Tibial artery (tissue), 4 donors: Measurements from ENCODE around the gene TPPP.

Source experiments
- DNase-seq, 2 donors: peaks; one replicate each; pipeline ENCODE4 v3.0.0-alpha.2; 2019
- H3K27ac ChIP-seq, 2 donors: fragments of 200-600 bp; sonication (generic) in 1 of 2; 1 replicate in 1 of 2; 2 replicates in 1 of 2; pipeline ENCODE4 v1.5.1; 2018 to 2019; ENCODE audit warnings: mild to moderate bottlenecking in 1 of 2
- H3K27me3 ChIP-seq, 2 donors: fragments of 200-600 bp; sonication (generic) in 1 of 2; one replicate each; pipeline versions ENCODE4 v1.5.1 to v1.6.0; 2016 to 2019
- H3K36me3 ChIP-seq, 3 donors: fragments of 200-600 bp; sonication (generic) in 2 of 3; one replicate each; pipeline ENCODE4 v1.5.1; 2016 to 2019; ENCODE audit warnings: mild to moderate bottlenecking in 2 of 3
- H3K4me1 ChIP-seq, 4 donors: fragments of 200-600 bp; sonication (generic) in 2 of 4; 1 replicate in 3 of 4; 2 replicates in 1 of 4; pipeline ENCODE4 v1.5.1; 2016 to 2019
- H3K4me3 ChIP-seq, 2 donors: fragments of 200-600 bp; sonication (generic) in 1 of 2; 1 replicate in 1 of 2; 2 replicates in 1 of 2; pipeline ENCODE4 v1.5.1; 2018 to 2019; ENCODE audit warnings: mild to moderate bottlenecking in 2 of 2
- H3K9me3 ChIP-seq, 3 donors: fragments of 200-600 bp; sonication (generic) in 1 of 3; one replicate each; pipeline ENCODE4 v1.5.1; 2016 to 2019
- intact Hi-C: fragments of 100-400 bp; cut with DNase I; formaldehyde crosslinking; loops from one replicate; pipeline ENCODE4 v1.15.0; 2023; ENCODE audit warnings: low total_unique reads
- TF ChIP-seq, protein P1 (sequence below), 2 experiments: fragments of 200-600 bp in 1 of 2; fragments of 450-650 bp in 1 of 2; IDR thresholded peaks; one replicate each; pipeline ENCODE4 v1.5.1; 2017 to 2019; ENCODE audit warnings: antibody characterized with exemption in 2 of 2, mild to moderate bottlenecking in 1 of 2, moderate library complexity in 1 of 2

The TPPP gene

DNA sequence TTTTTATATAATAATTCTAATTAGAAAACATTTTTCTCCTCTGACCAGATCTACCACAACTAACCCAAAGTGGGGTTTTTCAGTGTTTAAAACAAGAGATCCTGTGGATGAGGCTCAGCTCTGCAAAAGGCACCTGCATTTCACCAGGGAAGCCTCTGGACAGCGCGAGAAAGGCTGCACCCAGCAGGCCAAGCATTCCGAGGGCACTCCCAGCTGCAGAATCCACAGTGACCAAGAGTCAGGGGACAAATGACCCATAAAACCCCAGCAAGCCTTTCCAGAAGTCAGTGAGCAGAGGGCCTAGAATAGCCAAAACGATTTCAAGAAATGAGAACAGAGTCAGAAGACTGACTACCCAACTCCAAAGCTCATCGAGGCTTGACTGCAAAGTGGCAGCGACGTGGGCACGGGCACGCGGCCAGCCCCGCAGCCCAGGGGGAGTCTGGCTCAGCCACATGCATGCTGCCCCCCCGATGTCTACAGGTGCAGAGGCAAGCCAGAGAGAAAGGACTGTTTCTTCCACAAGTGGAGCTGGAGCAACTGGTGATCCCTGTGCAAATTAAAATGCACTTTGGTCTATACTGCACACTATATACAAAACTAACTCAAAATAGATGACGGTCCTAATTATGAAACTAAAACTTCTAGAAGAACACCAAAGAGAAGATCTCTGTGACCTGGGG is 26.2 kb downstream of the TPPP start:
- Histone ChIP-seq H3K9me3 (no peaks in the 10 kb centered on the region), H3K27me3 (no peaks in the 10 kb centered on the region), H3K27ac (no peak overlapping the region), H3K36me3 (peaks cover 23 to 58% (median 38%) of the 10 kb centered on the region in 3 donors), H3K4me1 (peaks cover 0 to 9% (median 5%) of the 10 kb centered on the region in 4 donors), H3K4me3 (no peak overlapping the region)
- TF ChIP-seq, protein P1, sequence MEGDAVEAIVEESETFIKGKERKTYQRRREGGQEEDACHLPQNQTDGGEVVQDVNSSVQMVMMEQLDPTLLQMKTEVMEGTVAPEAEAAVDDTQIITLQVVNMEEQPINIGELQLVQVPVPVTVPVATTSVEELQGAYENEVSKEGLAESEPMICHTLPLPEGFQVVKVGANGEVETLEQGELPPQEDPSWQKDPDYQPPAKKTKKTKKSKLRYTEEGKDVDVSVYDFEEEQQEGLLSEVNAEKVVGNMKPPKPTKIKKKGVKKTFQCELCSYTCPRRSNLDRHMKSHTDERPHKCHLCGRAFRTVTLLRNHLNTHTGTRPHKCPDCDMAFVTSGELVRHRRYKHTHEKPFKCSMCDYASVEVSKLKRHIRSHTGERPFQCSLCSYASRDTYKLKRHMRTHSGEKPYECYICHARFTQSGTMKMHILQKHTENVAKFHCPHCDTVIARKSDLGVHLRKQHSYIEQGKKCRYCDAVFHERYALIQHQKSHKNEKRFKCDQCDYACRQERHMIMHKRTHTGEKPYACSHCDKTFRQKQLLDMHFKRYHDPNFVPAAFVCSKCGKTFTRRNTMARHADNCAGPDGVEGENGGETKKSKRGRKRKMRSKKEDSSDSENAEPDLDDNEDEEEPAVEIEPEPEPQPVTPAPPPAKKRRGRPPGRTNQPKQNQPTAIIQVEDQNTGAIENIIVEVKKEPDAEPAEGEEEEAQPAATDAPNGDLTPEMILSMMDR (IDR thresholded peaks at IDR 0.05), result no peak
- peak in 1 of 2 donors; percentile 51 for DNase-seq
- intact Hi-C loops, result no loop called here

DNA sequence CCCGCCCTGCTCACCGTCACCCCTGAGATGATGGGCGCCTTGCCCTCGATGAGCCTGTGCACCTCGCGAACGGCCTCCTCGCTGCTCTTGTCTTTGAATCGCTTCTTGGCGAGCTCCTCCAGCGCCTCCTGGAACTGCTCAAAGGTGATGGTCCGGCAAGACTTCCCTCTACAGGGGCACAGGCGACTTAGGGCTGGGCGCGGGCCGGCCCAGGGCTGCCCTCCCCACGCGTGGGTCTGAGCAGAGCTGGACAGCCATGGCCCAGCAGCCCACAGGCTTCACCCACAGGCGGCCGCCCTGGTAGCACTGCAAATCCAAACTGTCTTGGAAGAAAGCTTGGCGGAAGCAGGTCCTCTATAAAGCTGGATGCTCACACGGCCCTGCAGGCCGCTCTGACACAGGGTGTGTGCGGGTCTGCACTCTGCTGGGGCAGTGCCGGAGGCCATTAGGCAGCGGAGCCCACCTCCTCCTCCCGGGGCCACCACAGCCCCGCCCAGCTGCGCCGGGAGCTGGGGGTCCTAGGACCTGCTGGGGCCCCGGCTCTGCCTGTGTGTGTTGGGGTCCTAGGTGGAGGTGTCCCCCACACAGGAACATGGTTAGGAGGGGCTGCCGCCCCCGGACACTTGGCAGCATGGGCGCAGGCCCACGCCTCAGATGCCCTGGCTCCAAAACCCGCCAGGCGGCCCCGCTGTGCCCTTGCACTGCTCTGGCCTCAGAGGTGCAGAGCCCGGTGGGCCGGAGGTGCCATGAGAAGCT is 27.0 kb downstream of the TPPP start:
- no peak for DNase-seq
- TF ChIP-seq, protein P1 (IDR thresholded peaks at IDR 0.05), result no peak
- H3K9me3 ChIP-seq, result no peaks in the 10 kb centered on the region
- H3K36me3 ChIP-seq, result peaks cover 23 to 66% (median 46%) of the 10 kb centered on the region in 3 donors
- no peak overlapping the region for H3K27ac ChIP-seq
- H3K4me3 ChIP-seq, result no peak overlapping the region
- intact Hi-C loops, result no loop called here
- peaks cover 0 to 1% (median 0%) of the 10 kb centered on the region in 4 donors for H3K4me1 ChIP-seq
- no peaks in the 10 kb centered on the region for H3K27me3 ChIP-seq

DNA sequence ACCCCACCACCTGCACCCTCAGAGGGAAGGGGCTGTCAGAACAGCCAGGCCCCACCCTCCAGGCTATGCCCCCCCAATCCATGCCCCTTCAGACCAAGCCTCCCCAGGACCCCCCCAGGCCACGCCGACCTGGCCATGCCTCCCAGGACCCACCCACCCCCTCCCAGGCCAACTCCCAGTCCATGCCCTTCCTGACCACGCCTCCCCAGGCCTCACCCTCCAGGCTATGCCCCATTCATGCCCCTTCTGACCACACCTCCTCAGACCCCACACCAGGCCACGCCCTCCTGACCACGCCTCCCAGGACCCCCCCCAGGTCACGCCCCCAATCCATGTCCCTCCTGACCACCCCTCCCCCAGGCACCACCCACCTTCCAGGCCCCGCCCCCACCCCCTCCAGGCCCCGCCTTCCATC is 27.6 kb downstream of the TPPP start:
- Histone ChIP-seq H3K27me3 (no peaks in the 10 kb centered on the region), H3K4me1 (no peaks in the 10 kb centered on the region), H3K4me3 (no peak overlapping the region), H3K9me3 (no peaks in the 10 kb centered on the region), H3K36me3 (peaks cover 23 to 72% (median 52%) of the 10 kb centered on the region in 3 donors), H3K27ac (no peak overlapping the region)
- TF ChIP-seq, protein P1 (IDR thresholded peaks at IDR 0.05), result no peak
- intact Hi-C loops, result no loop called here
- DNase-seq, result no peak

DNA sequence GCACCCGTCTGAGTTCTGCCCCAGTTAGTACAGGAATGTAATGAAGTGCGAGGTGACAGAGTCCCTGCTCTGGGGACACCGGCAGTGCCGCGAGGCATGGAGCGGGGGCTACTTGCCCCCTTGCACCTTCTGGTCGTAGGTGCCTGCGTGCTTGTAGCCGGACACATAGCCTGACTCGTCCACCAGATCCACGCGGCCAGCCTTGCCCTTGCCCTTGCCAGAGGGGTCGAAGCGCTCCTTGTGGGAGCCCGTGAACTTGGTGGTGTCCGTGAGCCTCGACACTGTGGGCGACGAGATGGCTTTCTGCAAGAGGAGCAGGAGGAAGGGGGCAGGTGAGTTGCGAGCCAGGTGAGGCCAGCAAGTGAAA is 28.2 kb downstream of the TPPP start:
- no peaks in the 10 kb centered on the region for H3K4me1 ChIP-seq
- H3K27me3 ChIP-seq, result no peaks in the 10 kb centered on the region
- peaks cover 24 to 78% (median 56%) of the 10 kb centered on the region in 3 donors for H3K36me3 ChIP-seq
- intact Hi-C loops, result no loop called here
- no peak overlapping the region for H3K4me3 ChIP-seq
- no peak overlapping the region for H3K27ac ChIP-seq
- H3K9me3 ChIP-seq, result no peaks in the 10 kb centered on the region
- DNase-seq, result no peak
- TF ChIP-seq, protein P1 (IDR thresholded peaks at IDR 0.05), result no peak

DNA sequence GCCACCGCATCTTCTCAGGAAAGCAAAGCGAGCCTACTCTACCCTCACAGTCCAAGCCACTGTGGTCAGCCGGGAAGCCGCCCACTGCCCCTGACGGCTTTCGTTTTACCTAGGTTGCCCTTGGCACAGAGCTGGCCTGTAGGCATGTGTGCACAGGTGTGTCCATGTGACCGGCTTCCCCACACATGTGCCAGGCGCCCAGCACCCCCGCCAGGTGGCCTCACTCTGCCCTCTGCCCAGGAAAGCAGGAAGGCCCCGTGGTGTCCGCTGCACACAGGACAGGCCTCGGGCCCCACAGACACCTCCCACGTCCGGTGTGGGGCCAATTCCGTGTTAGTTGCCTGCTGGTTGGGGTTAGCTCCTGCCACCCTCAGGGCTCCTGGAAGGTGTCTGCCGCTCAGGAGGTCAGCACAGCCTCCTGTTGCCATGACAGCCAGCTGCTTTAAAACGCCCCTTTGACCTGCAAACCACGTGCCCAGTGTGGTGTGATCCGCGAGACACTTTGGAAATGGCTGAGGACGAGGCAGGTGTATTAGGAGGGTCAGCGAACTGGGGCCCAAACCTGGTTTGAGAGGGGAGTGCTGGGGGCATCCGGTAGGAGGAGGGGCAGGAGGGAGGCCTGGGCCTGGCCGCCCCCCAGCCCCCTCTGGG is 28.7 kb downstream of the TPPP start:
- Histone ChIP-seq H3K4me1 (no peaks in the 10 kb centered on the region), H3K27ac (no peak overlapping the region), H3K4me3 (no peak overlapping the region), H3K27me3 (no peaks in the 10 kb centered on the region), H3K9me3 (no peaks in the 10 kb centered on the region), H3K36me3 (peaks cover 29 to 83% (median 61%) of the 10 kb centered on the region in 3 donors)
- no peak for DNase-seq
- intact Hi-C loops, result no loop called here
- TF ChIP-seq, protein P1 (IDR thresholded peaks at IDR 0.05), result no peak
